Small intestine (tissue), 7 donors: ENCODE data around the gene ASPM. TPM values are rescaled to one million over a fixed set of nuclear protein-coding genes. Genes with fewer than 3 reads are reported as not detected.

ENCODE experiments used
- DNase-seq, 2 donors: peaks; one replicate each; pipeline versions ENCODE4 v3.0.0 to v3.0.0-alpha.2; 2013
- FAIRE-seq: peaks from 2 replicates; lab custom pipeline; 2012; peaks lifted over from hg19 to GRCh38; lab: Jason Lieb, UNC
- H3K27ac ChIP-seq, 3 donors: one replicate each; pipeline ENCODE4 v1.5.1; 2013; ENCODE audit warnings: low read length in 2 of 3, mild to moderate bottlenecking in 2 of 3, control low read depth in 1 of 3, inconsistent platforms in 1 of 3, low read depth in 1 of 3, moderate library complexity in 1 of 3
- H3K27me3 ChIP-seq, 3 donors: one replicate each; pipeline ENCODE4 v1.6.1; 2013; ENCODE audit warnings: low read length in 3 of 3, inconsistent platforms in 1 of 3; ENCODE audit not compliant: control insufficient read depth in 3 of 3, insufficient read depth in 3 of 3
- H3K36me3 ChIP-seq, 3 donors: one replicate each; pipeline ENCODE4 v1.6.1; 2013; ENCODE audit warnings: low read length in 3 of 3, inconsistent platforms in 1 of 3, low read depth in 1 of 3, mild to moderate bottlenecking in 1 of 3, moderate library complexity in 1 of 3; ENCODE audit not compliant: control insufficient read depth in 3 of 3, insufficient read depth in 2 of 3
- H3K4me1 ChIP-seq, 3 donors: one replicate each; pipeline ENCODE4 v1.6.1; 2013; ENCODE audit warnings: low read length in 2 of 3, inconsistent platforms in 1 of 3, low read depth in 1 of 3, mild to moderate bottlenecking in 1 of 3, moderate library complexity in 1 of 3; ENCODE audit not compliant: control insufficient read depth in 3 of 3, insufficient read depth in 2 of 3
- H3K4me3 ChIP-seq, 3 donors: one replicate each; pipeline ENCODE4 v1.5.1; 2013; ENCODE audit warnings: low read length in 3 of 3, control low read depth in 1 of 3, inconsistent platforms in 1 of 3, low read depth in 1 of 3, mild to moderate bottlenecking in 1 of 3, moderate library complexity in 1 of 3
- H3K9me3 ChIP-seq, 2 donors: one replicate each; pipeline ENCODE4 v1.6.1; 2013; ENCODE audit warnings: low read depth in 1 of 2, low read length in 1 of 2; ENCODE audit not compliant: control insufficient read depth in 2 of 2, insufficient read depth in 1 of 2
- WGBS, 3 donors: extraction: QIAGEN DNeasy Blood & Tissue Kit; methylation state at CpG; one replicate each; pipeline ENCODE4 v1.1.7; 2013; 5-methylcytosine and 5-hydroxymethylcytosine counted together
- polyA plus RNA-seq, 4 donors: library from polyadenylated mRNA; stranded (reverse) in 3 of 4; unstranded in 1 of 4; fragments of 200-250 nt in 3 of 4; fragments of 120-200 nt in 1 of 4; gene quantifications; one replicate each; pipeline versions ENCODE4 v1.2.1 to v1.2.3, GENCODE V29; 2013
- donor health status: healthy with polysubstance abuse.
- donor health status: control.
- donor health status: control.
- donor health status: Bipolar disorder and iron deficiency.
- donor health status: healthy.

ASPM gene
- polyA plus RNA-seq, 4 donors: 0.27 to 10.5 (median 4.0) TPM

- DNase-seq (no peak), FAIRE-seq (no peak)
- Histone ChIP-seq H3K27me3 (no peaks in the 10 kb centered on the region), H3K4me1 (no peaks in the 10 kb centered on the region), H3K27ac (no peak overlapping the region), H3K9me3 (no peaks in the 10 kb centered on the region), H3K4me3 (no peak overlapping the region), H3K36me3 (peaks cover 0 to 2% (median 0%) of the 10 kb centered on the region in 3 donors)
- WGBS, 3 donors: 64 to 69% (median 68%) methylated on average over 2 of the region's 2 CpGs
These were observed 6.3 kb downstream of the ASPM start for GRCh38 chr1:197140121-197140520.

- no peak for FAIRE-seq
- Histone ChIP-seq H3K4me3 (no peak overlapping the region), H3K4me1 (no peaks in the 10 kb centered on the region)
These were observed 7.3 kb downstream of the ASPM start for GRCh38 chr1:197139169-197139568.

GRCh38 chr1:197137322-197137721 is 9.1 kb downstream of the ASPM start:
- DNase-seq: no peak
- 80 to 88% (median 81%) methylated on average over 7 of the region's 7 CpGs for WGBS, 3 donors
- Histone ChIP-seq H3K9me3 (no peaks in the 10 kb centered on the region), H3K27me3 (no peaks in the 10 kb centered on the region), H3K4me3 (no peak overlapping the region), H3K4me1 (no peaks in the 10 kb centered on the region), H3K27ac (no peak overlapping the region), H3K36me3 (peaks cover 0 to 2% (median 0%) of the 10 kb centered on the region in 3 donors)
- FAIRE-seq: no peak

More at GRCh38 chr1:197139169-197139568, 7.3 kb downstream of the ASPM start:
- Histone ChIP-seq H3K27ac (no peak overlapping the region), H3K36me3 (peaks cover 0 to 2% (median 0%) of the 10 kb centered on the region in 3 donors), H3K27me3 (no peaks in the 10 kb centered on the region), H3K9me3 (no peaks in the 10 kb centered on the region)
- 97 to 99% (median 97%) methylated on average over 15 of the region's 15 CpGs for WGBS, 3 donors
- no peak for DNase-seq

GRCh38 chr1:197130677-197131304 is 15.7 kb downstream of the ASPM start:
- H3K9me3 ChIP-seq: no peaks in the 10 kb centered on the region
- FAIRE-seq (no peak), DNase-seq (no peak)
- WGBS, 3 donors: 96 to 98% (median 97%) methylated on average over 2 of the region's 2 CpGs
- no peak overlapping the region for H3K4me3 ChIP-seq
- H3K4me1 ChIP-seq: no peaks in the 10 kb centered on the region
- H3K36me3 ChIP-seq: peaks cover 0 to 5% (median 0%) of the 10 kb centered on the region in 3 donors
- no peak overlapping the region for H3K27ac ChIP-seq
- H3K27me3 ChIP-seq: no peaks in the 10 kb centered on the region

GRCh38 chr1:197129698-197130097 is 16.8 kb downstream of the ASPM start:
- no peaks in the 10 kb centered on the region for H3K4me1 ChIP-seq
- FAIRE-seq (no peak), DNase-seq (no peak)
- peaks cover 0 to 3% (median 0%) of the 10 kb centered on the region in 3 donors for H3K36me3 ChIP-seq
- 87 to 95% (median 94%) methylated on average over 2 of the region's 2 CpGs for WGBS, 3 donors
- H3K4me3 ChIP-seq: no peak overlapping the region
- H3K9me3 ChIP-seq: no peaks in the 10 kb centered on the region
- H3K27ac ChIP-seq: no peak overlapping the region
- no peaks in the 10 kb centered on the region for H3K27me3 ChIP-seq

GRCh38 chr1:197127246-197127912 is 19.1 kb downstream of the ASPM start:
- WGBS, 3 donors: 92 to 100% (median 100%) methylated on average over 2 of the region's 2 CpGs
- Histone ChIP-seq H3K4me1 (no peaks in the 10 kb centered on the region), H3K27ac (no peak overlapping the region), H3K36me3 (peaks cover 0 to 3% (median 0%) of the 10 kb centered on the region in 3 donors), H3K27me3 (no peaks in the 10 kb centered on the region), H3K9me3 (no peaks in the 10 kb centered on the region), H3K4me3 (no peak overlapping the region)
- FAIRE-seq (no peak), DNase-seq (no peak)

GRCh38 chr1:197126691-197127090 is 19.8 kb downstream of the ASPM start:
- H3K4me3 ChIP-seq: no peak overlapping the region
- WGBS, 3 donors: 74 to 88% (median 87%) methylated on average over 3 of the region's 3 CpGs
- H3K27ac ChIP-seq: no peak overlapping the region
- no peaks in the 10 kb centered on the region for H3K27me3 ChIP-seq
- peaks cover 0 to 3% (median 0%) of the 10 kb centered on the region in 3 donors for H3K36me3 ChIP-seq
- DNase-seq: no peak
- H3K4me1 ChIP-seq: no peaks in the 10 kb centered on the region
- no peaks in the 10 kb centered on the region for H3K9me3 ChIP-seq
- no peak for FAIRE-seq

- DNase-seq: no peak
- H3K36me3 ChIP-seq: peaks cover 0 to 3% (median 0%) of the 10 kb centered on the region in 3 donors
- H3K4me3 ChIP-seq: no peak overlapping the region
- WGBS, 3 donors: 84 to 90% (median 89%) methylated on average over 1 of the region's 1 CpG
- H3K27me3 ChIP-seq: no peaks in the 10 kb centered on the region
- H3K4me1 ChIP-seq: no peaks in the 10 kb centered on the region
- FAIRE-seq: no peak
- no peaks in the 10 kb centered on the region for H3K9me3 ChIP-seq
- H3K27ac ChIP-seq: no peak overlapping the region
These were observed 22.1 kb downstream of the ASPM start for GRCh38 chr1:197124376-197124775.
